HG02759 (cell line): Measurements from ENCODE around the gene SNRPD2.
A peak's percentile ranks its signal among the peaks of the same experiment; 100 is the strongest.

Experiments
- ATAC-seq: cut with Tn5 transposase; IDR thresholded peaks from one replicate; pipeline ENCODE4 v1.9.1; 2021; ENCODE audit warnings: mild to moderate bottlenecking, moderate library complexity; ENCODE audit not compliant: unreplicated experiment

The SNRPD2 gene

GRCh38 chr19:45660636-45661035 is 31.1 kb downstream of the SNRPD2 start:
- ATAC-seq: no peak

GRCh38 chr19:45659096-45659729 is 32.5 kb downstream of the SNRPD2 start:
- ATAC-seq: no peak

- ATAC-seq: no peak
These were observed 34.1 kb downstream of the SNRPD2 start for GRCh38 chr19:45657520-45658167.

- ATAC-seq: no peak
These were observed 36.7 kb downstream of the SNRPD2 start for GRCh38 chr19:45655073-45655472.

- no peak for ATAC-seq
These were observed 38.1 kb downstream of the SNRPD2 start for GRCh38 chr19:45653634-45654033.

- ATAC-seq: no peak
These were observed 41.0 kb downstream of the SNRPD2 start for GRCh38 chr19:45650722-45651121.

GRCh38 chr19:45646345-45646698 is 45.4 kb downstream of the SNRPD2 start:
- no peak for ATAC-seq

GRCh38 chr19:45645631-45646344 is 46.0 kb downstream of the SNRPD2 start:
- peak; percentile 41 for ATAC-seq

- no peak for ATAC-seq
These were observed 46.6 kb downstream of the SNRPD2 start for GRCh38 chr19:45645068-45645630.

GRCh38 chr19:45643927-45644771 is 47.6 kb downstream of the SNRPD2 start:
- ATAC-seq: no peak

- peak; percentile 23 for ATAC-seq
These were observed 48.5 kb downstream of the SNRPD2 start for GRCh38 chr19:45643024-45643926.

- peak; percentile 43 for ATAC-seq
These were observed 50.3 kb downstream of the SNRPD2 start for GRCh38 chr19:45641274-45642105.

- no peak for ATAC-seq
These were observed 50.9 kb downstream of the SNRPD2 start for GRCh38 chr19:45640849-45641273.

GRCh38 chr19:45638930-45639729 is 52.6 kb downstream of the SNRPD2 start, which contains the start of gene EML2:
Gene EML2 (minus strand): TSS chr19:45639397. CDS start chr19:45639376, 21 bp downstream.
- ATAC-seq: no peak

GRCh38 chr19:45637890-45638667 is 53.7 kb downstream of the SNRPD2 start:
- no peak for ATAC-seq
